GM12872 (cell line): Measurements from ENCODE around the gene FGF12.

Experiments
- TF ChIP-seq, protein P1 (sequence below): IDR thresholded peaks from 3 replicates; pipeline ENCODE4 v1.5.1; 2011; ENCODE audit warnings: low read depth, mild to moderate bottlenecking, low read length, moderate library complexity; ENCODE audit not compliant: insufficient read depth

Gene FGF12

DNA sequence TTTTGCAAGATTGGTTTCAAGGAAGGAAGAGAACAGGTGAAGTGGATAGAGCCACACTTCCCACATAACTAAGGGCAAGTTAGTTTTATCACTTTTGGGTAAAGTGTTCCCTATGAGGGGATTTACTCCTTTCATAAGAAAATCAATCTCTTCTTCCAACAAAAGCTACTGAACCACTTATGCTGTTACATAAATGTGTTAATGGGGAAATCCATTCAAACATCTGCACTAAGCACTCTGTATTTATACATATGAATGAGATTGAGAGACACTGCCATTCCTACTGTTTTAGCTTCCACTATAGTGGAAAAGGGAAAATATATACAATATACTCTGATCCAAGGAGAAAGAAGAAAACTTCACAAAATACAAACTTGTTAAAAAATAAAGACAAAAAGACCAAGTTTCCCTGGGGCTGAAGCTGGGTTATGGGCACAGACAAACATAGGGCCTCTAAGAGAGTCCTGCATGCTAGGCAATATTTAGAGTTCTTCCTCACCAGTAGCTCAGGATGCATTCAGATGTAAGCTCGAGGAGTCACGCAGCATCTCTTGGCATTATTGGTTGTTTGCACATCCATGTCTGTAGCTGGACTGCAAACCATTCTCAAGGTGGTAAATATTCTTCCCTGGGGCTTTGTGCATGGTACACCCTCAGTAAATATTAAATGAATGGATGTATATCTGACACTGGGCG, 454.2 kb downstream of the FGF12 start:
- TF ChIP-seq, protein P1, sequence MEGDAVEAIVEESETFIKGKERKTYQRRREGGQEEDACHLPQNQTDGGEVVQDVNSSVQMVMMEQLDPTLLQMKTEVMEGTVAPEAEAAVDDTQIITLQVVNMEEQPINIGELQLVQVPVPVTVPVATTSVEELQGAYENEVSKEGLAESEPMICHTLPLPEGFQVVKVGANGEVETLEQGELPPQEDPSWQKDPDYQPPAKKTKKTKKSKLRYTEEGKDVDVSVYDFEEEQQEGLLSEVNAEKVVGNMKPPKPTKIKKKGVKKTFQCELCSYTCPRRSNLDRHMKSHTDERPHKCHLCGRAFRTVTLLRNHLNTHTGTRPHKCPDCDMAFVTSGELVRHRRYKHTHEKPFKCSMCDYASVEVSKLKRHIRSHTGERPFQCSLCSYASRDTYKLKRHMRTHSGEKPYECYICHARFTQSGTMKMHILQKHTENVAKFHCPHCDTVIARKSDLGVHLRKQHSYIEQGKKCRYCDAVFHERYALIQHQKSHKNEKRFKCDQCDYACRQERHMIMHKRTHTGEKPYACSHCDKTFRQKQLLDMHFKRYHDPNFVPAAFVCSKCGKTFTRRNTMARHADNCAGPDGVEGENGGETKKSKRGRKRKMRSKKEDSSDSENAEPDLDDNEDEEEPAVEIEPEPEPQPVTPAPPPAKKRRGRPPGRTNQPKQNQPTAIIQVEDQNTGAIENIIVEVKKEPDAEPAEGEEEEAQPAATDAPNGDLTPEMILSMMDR = no peak

DNA sequence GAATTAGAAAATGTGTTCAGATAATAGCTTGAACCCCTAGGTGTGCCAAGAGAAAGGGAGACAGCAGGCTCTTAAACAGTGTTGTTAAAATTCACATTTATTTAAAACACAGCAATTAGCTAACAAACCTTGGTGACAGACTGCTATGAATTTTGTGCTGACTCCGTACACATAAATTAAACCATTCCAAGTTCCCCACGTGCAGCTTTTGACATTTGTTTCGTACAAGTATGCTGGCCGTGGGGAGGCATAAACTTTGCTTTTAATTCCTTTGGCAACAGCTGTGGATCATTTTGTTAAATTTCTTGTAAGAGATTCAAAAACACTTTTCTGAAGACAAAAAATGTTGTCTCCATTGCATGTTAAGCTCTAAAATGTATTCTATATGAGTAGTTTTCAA, 465.3 kb downstream of the FGF12 start:
- TF ChIP-seq, protein P1 = no peak

DNA sequence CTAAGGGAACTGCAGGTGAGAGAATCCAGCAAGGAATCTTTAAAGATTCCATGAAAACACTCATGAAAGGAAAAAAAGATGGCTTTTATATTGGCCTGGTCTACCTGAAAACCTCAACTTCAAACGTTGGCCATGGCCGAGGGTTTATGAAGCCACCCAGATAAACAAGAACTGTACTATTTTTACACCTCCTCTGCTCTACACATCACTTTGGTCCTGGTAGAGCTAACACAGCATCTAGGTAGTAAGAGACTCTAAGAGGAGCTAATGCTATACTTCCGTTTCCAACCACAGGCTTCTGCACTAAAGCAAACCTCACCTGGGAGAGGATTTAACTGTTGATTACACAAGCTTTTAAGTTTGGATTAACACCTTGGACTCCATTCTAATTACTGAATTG, 466.2 kb downstream of the FGF12 start:
- TF ChIP-seq, protein P1 = no peak

DNA sequence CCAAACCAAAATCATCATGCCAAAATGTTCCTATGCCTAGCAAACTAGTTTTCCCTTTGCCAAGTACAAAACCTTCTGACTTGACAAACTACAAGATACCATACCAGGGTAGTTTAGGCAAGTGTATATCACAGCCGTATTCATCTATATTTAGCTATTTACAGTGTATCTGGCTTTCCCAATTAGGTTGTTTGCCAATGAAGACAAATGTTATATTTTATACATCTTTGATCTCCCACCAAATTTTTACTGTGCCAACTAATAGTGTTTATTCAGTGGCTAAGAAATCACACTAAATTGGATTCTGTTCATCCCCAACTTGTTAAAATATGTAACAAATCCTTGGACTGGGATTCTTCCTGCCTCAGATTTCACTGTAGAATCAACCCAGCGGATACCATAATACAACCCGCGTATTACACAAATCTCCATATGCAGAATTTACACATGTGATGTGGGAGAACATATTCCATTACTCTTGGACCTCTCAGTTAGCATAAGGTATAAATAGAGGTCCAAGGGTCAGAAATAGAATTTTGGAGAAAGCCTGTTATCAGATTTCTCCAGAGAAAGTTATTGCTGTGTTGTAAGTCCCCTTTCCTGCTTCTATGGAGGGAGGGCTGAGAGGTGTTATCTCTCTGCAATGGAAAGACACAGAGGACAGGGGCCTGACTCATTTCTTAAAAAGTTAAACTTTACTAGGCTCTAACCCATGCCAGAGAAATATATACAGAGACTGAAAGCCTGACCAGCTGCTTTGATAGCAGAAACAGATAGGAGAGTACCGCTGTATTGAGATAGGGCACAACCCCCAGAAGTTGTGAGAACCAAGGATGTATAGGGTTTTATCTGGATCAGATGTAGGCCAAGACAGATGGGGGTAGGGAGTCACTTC, 467.0 kb downstream of the FGF12 start:
- TF ChIP-seq, protein P1 = no peak

- TF ChIP-seq, protein P1 = no peak
Measured at GRCh38 chr3:192259661-192260060, 467.7 kb downstream of the FGF12 start.

DNA sequence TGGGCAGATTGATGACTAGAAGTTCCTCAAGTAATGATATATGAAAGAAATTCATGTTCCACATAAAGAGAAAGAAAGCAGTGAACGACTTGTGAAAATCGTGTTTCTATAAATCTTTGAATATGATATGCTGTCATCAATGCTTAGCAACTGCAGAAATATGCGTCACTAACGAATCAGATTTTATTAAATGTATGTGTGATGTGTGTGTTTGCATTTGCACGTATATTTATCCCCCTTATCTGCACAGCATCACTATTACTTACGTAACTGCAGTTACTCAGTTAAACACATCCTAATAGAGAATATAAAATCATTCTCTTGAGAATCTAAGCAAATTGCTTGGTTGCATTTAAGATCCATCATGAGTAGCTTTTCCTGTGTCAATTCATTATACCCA, 468.6 kb downstream of the FGF12 start:
- TF ChIP-seq, protein P1 = no peak

DNA sequence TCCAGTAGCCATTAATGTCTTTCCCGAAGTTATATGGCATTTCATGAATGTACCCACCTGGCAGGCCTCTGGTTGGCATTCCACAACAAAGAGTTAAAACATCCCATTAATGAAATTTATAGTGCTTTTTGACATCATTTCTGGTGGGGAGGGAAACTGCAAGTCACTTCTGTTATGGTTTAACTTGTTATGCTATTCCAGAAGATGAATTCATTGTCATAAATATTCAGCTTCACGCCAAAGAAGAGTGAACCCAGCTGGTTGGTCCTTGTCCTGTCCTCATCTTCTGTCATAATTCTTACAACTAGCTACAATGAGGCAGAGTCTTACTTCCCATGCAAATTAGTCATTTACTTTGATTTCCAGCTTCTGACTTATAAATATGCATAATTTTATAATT, 471.5 kb downstream of the FGF12 start:
- TF ChIP-seq, protein P1 = no peak
